T-helper 1 cell (primary cell): ENCODE measurements around the gene PLBD2.
A peak's percentile ranks its signal among the peaks of the same experiment; 100 is the strongest.

Source experiments
- DNase-seq, 5 donors: peaks; one replicate each; pipeline ENCODE4 v3.0.0-alpha.2; 2012 to 2020

The PLBD2 gene

DNA sequence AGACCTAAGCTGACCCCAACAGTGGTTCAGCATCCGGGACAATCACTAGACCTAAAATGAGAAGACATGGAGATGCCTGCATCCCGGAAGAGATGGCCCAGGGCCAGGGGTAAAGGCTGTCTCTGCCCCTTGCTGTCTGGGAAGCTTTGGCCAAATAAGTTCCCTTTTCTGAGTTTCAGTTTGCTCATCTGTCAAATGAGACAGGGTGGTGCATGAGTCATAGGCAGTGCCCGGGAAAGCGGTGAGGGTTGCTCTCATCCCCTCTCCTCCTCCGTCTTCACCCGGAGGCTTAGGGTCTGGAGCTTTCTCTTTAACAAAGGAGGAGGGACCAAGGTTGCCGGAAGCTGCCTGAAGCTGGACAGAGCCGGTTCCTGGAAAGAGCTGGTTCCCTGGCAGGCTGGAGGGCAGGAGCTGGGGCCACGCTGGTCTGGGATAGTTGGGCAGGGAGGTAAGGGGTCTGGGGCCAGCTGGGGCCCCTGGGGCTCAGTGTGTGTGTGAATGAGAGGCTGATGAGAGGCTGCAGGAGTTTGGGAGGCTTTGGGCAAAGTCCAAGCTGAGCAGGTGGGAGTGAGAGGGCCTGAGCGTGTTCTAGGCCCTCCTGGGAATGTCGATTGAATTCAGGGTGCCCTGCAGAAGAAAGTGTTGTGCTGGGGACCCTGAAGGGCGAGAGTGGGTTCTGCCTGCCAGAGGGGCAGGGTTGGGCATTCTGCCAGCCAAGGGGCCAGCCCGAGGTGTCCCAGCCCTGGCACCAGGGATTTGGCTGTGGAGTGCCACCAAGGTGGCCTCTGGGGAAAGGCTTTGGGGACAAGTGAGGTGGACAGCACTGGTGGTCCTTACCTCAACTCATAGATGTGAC is 63.9 kb downstream of the PLBD2 start, which contains the start of gene SDSL:
Gene SDSL (plus strand): TSS at position 351 of the 856 bp plus-strand sequence. CDS start 5,603 bp downstream, outside the sequence.
- DNase-seq, result peak in 1 of 5 donors; percentile 43

DNA sequence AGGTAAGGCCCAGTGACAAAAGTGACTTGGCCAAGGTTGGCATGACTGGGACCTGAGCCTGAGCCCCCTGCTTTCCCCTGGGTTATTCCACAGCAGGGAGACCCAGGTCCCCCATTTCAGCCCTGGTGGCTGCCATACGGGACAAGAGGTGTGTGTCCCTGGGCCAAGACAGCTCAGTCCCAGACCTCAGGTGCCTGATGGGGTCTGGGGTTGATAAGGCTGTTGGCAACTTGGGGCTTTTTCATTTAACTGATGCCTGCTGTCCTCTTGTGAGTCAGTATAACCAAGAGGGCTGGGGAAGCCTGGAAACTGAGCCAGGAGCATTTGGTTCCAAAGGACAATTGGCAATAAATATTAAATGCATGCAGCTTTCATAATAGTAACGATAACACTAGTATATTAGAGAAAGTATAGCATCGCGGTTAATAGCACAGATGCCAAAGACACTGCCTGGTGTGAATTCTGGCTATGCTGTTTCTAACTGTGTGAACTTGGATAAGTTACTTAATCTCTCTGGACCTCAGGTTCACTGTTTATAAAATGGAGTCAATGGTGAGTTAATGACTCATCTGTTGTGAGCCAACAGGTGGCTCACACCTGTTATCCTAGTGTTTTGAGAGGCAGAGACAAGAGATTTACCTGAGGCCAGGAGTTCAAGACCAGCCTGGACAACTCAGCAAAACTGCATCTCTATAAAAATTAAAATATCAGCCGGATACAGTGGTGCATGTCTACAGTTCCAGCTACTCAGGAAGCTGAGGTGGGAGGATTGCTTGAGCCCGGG is 64.7 kb downstream of the PLBD2 start:
- no peak for DNase-seq

DNA sequence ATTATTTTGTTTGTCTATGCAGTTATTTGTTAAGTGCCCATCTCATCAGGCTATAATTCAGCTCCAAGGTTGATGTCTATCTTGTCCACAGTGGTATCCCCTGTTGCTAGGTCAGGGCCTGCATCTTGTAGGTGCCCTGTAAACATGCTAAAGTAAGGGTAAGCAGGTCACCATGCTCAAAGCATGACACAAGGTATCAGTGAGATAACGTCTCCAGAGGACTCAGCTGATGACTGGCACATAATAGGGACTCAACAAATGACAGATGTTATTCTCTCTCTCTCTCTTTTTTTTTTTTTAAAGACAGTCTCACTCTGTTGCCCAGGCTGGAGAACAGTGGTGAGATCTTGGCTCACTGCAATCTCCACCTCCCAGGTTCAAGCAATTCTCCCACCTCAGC is 66.1 kb downstream of the PLBD2 start:
- DNase-seq, result no peak

DNA sequence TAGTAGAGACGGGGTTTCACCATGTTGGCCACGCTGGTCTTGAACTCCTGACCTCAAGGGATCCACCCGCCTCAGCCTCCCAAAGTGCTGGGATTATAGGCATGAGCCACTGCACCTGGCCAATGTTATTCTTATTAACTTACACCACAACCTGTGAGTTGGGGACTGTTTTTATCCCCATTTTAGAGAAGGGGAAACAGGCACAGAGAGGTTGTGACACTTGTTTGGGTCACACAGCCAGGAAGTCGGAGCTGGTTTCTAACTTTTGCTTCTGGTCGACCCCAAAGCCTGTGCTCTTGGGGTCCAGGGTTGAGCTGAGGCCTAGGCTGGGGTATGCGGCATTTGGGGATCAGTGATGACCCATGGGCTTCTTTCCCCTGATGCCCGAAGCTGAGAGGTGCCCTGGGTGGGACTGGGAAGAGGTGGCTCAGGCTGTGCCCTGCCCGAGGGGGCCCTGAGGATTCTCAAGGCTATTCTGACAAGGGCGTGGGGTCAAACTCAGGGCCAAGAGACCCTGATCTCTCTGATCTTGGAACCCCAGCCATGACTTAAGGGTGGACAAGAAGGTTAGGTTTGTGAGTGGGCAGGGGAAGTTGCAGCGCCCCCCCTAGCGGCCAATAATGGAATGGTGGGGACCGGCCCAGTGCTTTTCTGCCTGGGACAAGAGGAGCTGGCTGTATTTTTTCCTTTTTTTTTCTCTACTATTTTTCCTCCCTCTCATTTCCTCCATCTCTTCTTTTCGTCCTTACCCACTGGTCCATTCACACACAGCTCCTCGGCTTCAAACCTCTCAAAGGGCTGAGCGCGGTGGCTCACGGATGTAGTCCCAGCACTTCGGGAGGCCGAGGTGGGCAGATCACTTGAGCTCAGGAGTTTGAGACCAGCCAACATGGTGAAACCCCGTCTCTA is 66.8 kb downstream of the PLBD2 start:
- peak in 2 of 5 donors; percentile 27 to 37 for DNase-seq

DNA sequence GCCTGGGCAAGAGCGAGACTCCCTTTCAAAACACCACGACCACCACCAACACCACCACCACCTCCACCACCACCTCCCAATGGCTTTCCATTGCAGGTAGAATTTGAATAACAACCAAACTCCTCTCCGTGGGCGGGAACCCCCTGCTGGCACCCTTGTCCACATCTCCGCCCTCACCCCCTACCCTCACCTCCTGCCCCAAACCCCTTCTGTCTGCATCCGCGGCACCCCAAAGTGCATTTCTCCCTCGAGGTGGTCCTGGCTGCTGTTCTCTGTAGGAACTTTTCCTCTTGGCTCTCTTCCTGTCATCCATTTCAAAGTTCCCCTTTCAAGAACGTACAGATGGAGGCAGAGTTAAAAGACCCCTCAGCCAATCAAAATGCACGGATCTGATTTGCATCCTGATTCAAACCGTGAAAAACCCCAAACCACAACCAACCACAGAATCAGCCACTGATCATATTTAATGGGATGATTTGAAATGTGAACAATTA is 67.6 kb downstream of the PLBD2 start:
- DNase-seq, result no peak

DNA sequence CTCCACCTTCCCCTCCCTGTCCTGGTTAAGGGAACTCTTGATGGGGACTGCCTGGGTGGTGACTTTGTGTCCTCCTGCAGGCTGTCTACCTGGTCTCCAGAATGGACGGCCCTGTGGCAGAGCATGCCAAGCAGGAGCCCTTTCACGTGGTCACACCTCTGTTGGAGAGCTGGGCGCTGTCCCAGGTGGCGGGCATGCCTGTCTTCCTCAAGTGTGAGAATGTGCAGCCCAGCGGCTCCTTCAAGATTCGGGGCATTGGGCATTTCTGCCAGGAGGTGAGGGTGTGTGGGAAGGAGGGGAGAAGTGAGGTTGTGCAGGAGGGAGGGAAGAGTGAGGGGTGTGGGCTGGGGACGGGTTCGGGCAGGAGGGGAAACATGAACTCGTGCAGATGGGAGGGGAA is 69.5 kb downstream of the PLBD2 start:
- DNase-seq, result no peak

DNA sequence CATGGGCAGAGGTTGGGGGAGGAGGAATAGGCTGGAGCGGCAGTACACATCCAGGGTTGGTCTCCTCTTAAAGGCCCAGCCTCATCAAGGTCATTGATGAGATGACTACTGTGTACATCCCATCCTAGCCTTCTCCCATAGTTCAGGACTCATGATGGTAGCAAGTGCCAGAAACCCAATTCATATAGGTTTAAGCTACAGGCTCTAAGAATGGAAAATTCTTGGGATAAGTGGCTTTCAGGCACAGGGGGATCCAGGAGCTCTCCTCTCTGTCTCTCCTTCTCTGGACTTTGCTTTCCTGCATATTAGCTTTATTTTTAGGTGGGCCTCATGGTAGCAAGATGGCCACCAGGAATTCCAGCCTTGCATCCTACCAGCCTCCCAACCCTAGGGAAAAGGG is 70.1 kb downstream of the PLBD2 start:
- no peak for DNase-seq

DNA sequence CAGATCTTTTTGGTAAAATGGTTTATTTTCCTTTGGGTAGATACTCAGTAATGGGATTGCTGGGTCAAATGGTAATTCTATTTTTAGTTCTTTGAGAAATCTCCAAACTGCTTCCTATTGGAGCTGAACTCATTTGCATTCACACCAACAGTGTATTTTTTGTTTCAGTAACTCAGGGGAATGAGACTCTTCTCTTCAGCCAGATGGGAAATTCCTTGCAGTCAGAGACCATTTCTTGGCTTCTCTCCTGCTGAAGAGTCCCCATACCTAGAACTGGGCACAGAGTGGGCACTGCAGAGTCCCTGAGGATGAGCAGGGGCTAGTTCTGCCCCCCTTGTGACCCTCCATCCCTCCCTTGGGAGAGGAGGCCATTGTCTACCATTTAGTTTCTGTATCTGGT is 74.6 kb downstream of the PLBD2 start:
- DNase-seq, result no peak

DNA sequence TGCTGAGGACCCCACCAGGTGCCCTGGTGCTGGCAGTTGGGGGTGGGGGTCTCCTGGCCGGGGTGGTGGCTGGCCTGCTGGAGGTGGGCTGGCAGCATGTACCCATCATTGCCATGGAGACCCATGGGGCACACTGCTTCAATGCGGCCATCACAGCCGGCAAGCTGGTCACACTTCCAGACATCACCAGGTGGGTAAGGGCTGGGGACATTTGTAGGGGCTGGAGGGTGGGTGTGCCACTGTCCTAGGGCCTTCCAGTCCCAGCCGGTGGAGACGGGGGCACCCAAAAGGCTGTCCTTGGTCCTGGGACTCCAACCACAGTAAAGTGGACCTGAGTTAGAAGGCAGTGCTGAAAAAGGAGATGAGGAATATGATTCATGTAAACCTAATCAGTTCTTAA is 77.0 kb downstream of the PLBD2 start:
- DNase-seq, result no peak

DNA sequence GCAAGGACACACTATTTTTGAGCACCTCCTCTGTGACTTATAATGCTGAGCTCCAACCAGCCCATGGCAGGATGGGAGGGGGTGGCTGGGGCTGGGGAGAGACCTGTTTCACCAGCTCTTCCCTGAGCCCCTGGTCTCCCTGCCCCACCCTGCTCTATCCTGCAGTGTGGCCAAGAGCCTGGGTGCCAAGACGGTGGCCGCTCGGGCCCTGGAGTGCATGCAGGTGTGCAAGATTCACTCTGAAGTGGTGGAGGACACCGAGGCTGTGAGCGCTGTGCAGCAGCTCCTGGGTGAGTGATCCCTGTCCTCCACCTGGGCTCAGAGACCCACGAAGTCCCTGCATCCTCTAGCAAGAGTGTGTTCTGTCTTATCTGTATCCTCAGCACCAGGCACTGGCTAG is 78.2 kb downstream of the PLBD2 start:
- no peak for DNase-seq

DNA sequence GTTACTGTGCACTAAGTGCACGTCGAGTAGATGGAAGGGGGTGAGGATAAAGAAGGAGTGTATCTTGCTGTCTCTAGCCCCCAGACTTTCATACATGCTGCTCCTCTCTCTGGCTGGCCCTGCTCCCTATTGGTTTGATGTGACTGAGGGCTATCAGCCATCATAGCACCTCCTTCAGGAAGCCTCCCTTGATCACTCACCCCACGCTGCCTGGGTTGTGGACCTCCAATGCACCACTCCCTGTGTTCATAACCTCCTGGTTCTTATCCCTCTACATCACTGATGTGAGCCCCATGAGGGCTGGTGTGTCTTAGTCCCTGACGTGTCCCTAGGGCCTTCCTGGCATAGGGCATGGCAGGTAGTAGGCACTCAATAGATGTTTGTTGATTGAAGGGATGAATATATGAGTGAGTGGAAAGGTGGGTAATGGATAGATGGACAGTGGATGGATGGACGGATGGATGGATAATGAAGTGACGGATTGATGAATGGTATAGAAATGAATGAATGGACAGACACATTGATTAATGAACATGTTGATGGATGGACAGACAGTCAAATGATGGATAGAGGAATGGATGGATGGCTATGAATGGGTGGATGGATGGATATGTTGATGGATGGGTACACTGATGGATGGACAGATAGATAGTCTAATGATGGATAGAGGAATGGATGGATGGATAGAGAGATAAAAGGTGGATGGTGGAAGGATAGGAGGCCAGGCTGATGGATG is 78.8 kb downstream of the PLBD2 start:
- DNase-seq, result no peak

DNA sequence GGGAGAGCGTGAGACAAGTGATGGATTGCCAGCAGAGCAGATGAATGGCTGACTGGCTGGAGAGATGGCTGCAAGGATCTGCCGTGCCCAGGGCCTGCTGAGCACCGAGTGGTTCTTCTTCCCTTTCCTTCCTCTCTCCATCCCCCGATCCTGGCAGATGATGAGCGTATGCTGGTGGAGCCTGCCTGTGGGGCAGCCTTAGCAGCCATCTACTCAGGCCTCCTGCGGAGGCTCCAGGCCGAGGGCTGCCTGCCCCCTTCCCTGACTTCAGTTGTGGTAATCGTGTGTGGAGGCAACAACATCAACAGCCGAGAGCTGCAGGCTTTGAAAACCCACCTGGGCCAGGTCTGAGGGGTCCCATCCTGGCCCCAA is 79.3 kb downstream of the PLBD2 start:
- DNase-seq, result no peak

DNA sequence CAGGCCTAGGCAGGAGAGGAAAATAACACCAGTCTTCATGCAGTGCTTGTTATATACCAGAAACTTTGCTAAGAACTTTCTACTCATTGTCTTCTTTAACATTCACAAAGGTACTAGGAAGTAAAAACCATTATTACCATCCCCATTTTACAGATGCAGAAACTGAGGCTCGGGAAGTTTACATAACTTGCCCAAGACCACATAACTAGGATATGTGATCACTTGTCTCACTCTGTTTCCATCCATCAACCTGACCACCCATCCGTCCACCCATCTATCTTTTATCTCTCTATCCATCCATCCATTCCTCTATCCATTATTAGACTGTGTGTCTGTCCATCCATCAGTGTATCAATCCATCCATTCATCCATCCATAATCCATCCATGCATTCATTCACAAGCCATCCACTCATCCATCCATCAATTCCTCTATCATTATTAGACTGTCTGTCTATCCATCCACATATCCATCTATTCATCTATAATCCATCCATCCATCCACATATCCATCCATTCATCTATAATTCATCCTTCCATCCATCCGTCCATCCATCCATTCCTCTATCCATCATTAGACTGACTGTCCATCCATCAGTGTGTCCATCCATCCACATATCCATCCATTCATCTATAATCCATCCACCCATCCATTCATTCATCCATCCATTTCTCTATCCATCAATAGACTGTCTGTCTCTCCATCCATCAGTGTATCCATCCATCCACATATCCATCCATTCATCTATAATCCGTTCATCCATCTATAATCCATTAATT is 80.3 kb downstream of the PLBD2 start:
- no peak for DNase-seq

DNA sequence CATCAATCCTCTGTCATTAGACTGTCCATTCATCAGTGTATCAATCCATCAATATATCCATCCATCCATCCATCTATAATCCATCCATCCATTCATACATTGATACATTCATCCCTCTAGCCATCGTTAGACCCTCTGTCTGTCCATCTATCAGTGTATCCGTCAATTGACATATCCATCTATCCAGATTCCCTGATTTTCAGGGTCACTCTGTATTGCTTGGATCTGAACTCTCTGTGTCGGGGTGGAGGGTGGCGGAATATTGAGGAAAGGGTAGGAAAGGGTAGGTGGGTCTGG is 80.9 kb downstream of the PLBD2 start:
- no peak for DNase-seq

DNA sequence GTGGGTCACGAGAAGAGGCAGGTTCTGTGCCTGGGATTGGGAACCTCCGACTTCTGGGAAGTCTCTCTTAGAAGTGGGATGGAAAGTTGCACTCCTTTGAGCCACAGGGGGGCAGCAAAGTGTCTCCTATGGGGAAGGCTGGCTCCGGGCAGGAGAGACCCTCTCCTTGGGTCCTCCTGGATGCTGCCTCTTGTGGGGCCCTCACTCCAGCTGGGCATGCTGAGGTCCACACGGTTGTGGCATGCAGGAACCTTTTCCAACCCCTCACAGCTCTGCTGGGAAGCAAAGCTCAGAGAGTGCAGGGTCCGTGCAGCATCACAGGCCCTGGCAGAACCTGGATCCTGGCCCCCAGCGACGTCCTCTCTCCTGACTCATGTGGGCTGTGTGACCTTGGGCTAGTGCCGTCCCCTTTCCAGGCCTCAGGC is 81.2 kb downstream of the PLBD2 start:
- DNase-seq, result no peak

DNA sequence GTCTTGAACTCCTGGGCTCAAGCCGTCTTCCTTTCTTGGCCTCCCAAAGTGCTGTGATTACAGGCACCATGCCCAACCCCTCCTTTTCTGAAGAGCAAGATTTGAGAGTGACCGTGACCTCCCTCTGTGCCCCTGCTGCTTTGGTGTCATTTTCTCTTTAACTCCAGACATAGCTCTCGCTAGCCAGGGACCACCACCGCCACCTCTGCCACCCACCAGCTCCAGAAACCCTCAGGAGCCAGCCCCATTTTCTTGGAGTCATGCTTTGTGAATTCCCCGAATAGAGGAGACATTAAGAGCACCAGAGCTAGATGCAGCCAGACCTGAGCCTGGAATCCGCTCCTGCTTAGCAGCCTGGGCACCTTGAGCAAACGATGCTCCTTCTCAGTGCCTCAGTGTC is 81.9 kb downstream of the PLBD2 start:
- DNase-seq, result no peak
